Smooth muscle cell of the brain vasculature (primary cell): Measurements from ENCODE around the gene RAB3A.

ENCODE experiments used
- DNase-seq: peaks from one replicate; pipeline ENCODE4 v3.0.0-alpha.2; 2012; ENCODE audit warnings: low read depth, low spot score

The RAB3A gene

GRCh38 chr19:18197941-18198340, 5.9 kb downstream of the RAB3A start:
- DNase-seq, result no peak

- no peak for DNase-seq
Measured at GRCh38 chr19:18197306-18197705, 6.5 kb downstream of the RAB3A start.

- no peak for DNase-seq
Measured at GRCh38 chr19:18196511-18196845, 7.4 kb downstream of the RAB3A start.

- no peak for DNase-seq
Measured at GRCh38 chr19:18194554-18195238, 9.1 kb downstream of the RAB3A start.

GRCh38 chr19:18194181-18194530, 9.7 kb downstream of the RAB3A start:
- no peak for DNase-seq

GRCh38 chr19:18193388-18194180, 10.3 kb downstream of the RAB3A start:
- no peak for DNase-seq

- DNase-seq, result peak; percentile 99
Measured at GRCh38 chr19:18192673-18193387, 11.0 kb downstream of the RAB3A start, which contains the start of gene MPV17L2. TSS of gene MPV17L2 (plus strand) at chr19:18193218. CDS start at chr19:18193282, 64 bp downstream.

GRCh38 chr19:18191640-18192062, 12.2 kb downstream of the RAB3A start:
- DNase-seq, result no peak

- DNase-seq, result no peak
Measured at GRCh38 chr19:18190278-18190677, 13.6 kb downstream of the RAB3A start.

- no peak for DNase-seq
Measured at GRCh38 chr19:18185538-18185937, 18.3 kb downstream of the RAB3A start.

GRCh38 chr19:18183529-18183928, 20.3 kb downstream of the RAB3A start:
- DNase-seq, result no peak

GRCh38 chr19:18179957-18180356, 23.9 kb downstream of the RAB3A start:
- no peak for DNase-seq

GRCh38 chr19:18176367-18177310, 27.2 kb downstream of the RAB3A start:
- DNase-seq, result no peak

- no peak for DNase-seq
Measured at GRCh38 chr19:18174983-18175382, 28.9 kb downstream of the RAB3A start.

GRCh38 chr19:18173572-18174288, 30.1 kb downstream of the RAB3A start, which contains the start of gene IFI30:
TSS of gene IFI30 (plus strand) at chr19:18173813. CDS start at chr19:18173842, 29 bp downstream.
- DNase-seq, result no peak

GRCh38 chr19:18173054-18173571, 30.7 kb downstream of the RAB3A start:
- no peak for DNase-seq

GRCh38 chr19:18172331-18173053, 31.4 kb downstream of the RAB3A start:
- DNase-seq, result no peak

- no peak for DNase-seq
Measured at GRCh38 chr19:18171605-18172327, 32.1 kb downstream of the RAB3A start.

GRCh38 chr19:18170714-18171255, 33.1 kb downstream of the RAB3A start:
- DNase-seq, result no peak
